HepG2 (cell line): Measurements from ENCODE around the gene C14orf93. TPM values are rescaled to one million over a fixed set of nuclear protein-coding genes. Genes with fewer than 3 reads are reported as not detected.

Experiments
- ARNT ChIP-seq: fragments of 450-650 bp; IDR thresholded peaks from 2 replicates; pipeline ENCODE4 v1.6.1; 2017
- FOXO4 ChIP-seq: sonication (generic); formaldehyde crosslinking; conservative IDR thresholded peaks from 2 replicates; pipeline ENCODE4 v1.8.1; 2023; ENCODE audit warnings: missing genetic modification reagents
- IRF2 ChIP-seq: IDR thresholded peaks from 2 replicates; pipeline ENCODE4 v1.6.1; 2018; ENCODE audit warnings: missing genetic modification reagents, missing compliant biosample characterization
- KLF16 ChIP-seq, 2 experiments: sonication (generic) in 1 of 2; formaldehyde crosslinking in 1 of 2; IDR thresholded peaks; 2 replicates each; pipeline versions ENCODE4 v1.6.1 to v1.8.0; 2016 to 2023; ENCODE audit warnings: missing genetic modification reagents in 2 of 2, missing compliant biosample characterization in 1 of 2
- NR3C1 ChIP-seq: sonication (generic); formaldehyde crosslinking; IDR thresholded peaks from 2 replicates; pipeline ENCODE4 v1.4.0; 2020; ENCODE audit warnings: missing genetic modification reagents
- NRL ChIP-seq: sonication (generic); formaldehyde crosslinking; IDR thresholded peaks from 2 replicates; pipeline ENCODE4 v1.5.0; 2020; ENCODE audit warnings: missing genetic modification reagents, mild to moderate bottlenecking, moderate library complexity, borderline replicate concordance
- PHF21A ChIP-seq: sonication (generic); formaldehyde crosslinking; IDR thresholded peaks from 2 replicates; pipeline ENCODE4 v1.5.0; 2020; ENCODE audit warnings: mild to moderate bottlenecking, missing genetic modification reagents
- RAD51 ChIP-seq: fragments of 450-650 bp; IDR thresholded peaks from 2 replicates; pipeline ENCODE4 v1.6.1; 2016; ENCODE audit warnings: borderline replicate concordance
- RBAK ChIP-seq: sonication (generic); formaldehyde crosslinking; IDR thresholded peaks from 2 replicates; pipeline ENCODE4 v1.5.1; 2020; ENCODE audit warnings: mild to moderate bottlenecking, missing genetic modification reagents
- RBM22 ChIP-seq: fragments of 200-400 bp; formaldehyde crosslinking; optimal IDR thresholded peaks from 2 replicates; pipeline ENCODE3; 2017; ENCODE audit warnings: mild to moderate bottlenecking, low read length, moderate library complexity
- SIN3B ChIP-seq: fragments of 150-350 bp; IDR thresholded peaks from 2 replicates; pipeline ENCODE4 v1.6.1; 2014; ENCODE audit warnings: low read length
- SP5 ChIP-seq: IDR thresholded peaks from 2 replicates; pipeline ENCODE4 v1.6.1; 2016; ENCODE audit warnings: low read depth, borderline replicate concordance
- ZBTB25 ChIP-seq: IDR thresholded peaks from 2 replicates; pipeline ENCODE4 v1.6.1; 2018; ENCODE audit warnings: missing genetic modification reagents
- ZFP36 ChIP-seq: fragments of 150-350 bp; IDR thresholded peaks from 2 replicates; pipeline ENCODE4 v1.6.1; 2018; ENCODE audit warnings: borderline replicate concordance, low read length, low read depth; ENCODE audit not compliant: partially characterized antibody
- ZFX ChIP-seq: sonication (generic); formaldehyde crosslinking; IDR thresholded peaks from 2 replicates; pipeline ENCODE4 v1.4.0; 2020; ENCODE audit warnings: mild to moderate bottlenecking, low read depth, missing genetic modification reagents, moderate library complexity
- ZNF20 ChIP-seq: sonication (generic); formaldehyde crosslinking; IDR thresholded peaks from 2 replicates; pipeline ENCODE4 v1.4.0; 2020; ENCODE audit warnings: mild to moderate bottlenecking, moderate library complexity, missing genetic modification reagents
- ZNF232 ChIP-seq: sonication (generic); formaldehyde crosslinking; IDR thresholded peaks from 2 replicates; pipeline ENCODE4 v1.4.0; 2020; ENCODE audit warnings: missing genetic modification reagents, borderline replicate concordance
- ZNF34 ChIP-seq: sonication (generic); formaldehyde crosslinking; IDR thresholded peaks from 2 replicates; pipeline ENCODE4 v1.4.0; 2020; ENCODE audit warnings: mild to moderate bottlenecking, missing genetic modification reagents, borderline replicate concordance
- ZNF382 ChIP-seq: sonication (generic); formaldehyde crosslinking; IDR thresholded peaks from 2 replicates; pipeline ENCODE4 v1.5.0; 2020; ENCODE audit warnings: missing genetic modification reagents, mild to moderate bottlenecking, borderline replicate concordance
- ZNF563 ChIP-seq: sonication (generic); formaldehyde crosslinking; IDR thresholded peaks from 2 replicates; pipeline ENCODE4 v1.8.0; 2022; ENCODE audit warnings: mild to moderate bottlenecking, moderate library complexity, missing genetic modification reagents
- ZNF720 ChIP-seq: sonication (generic); formaldehyde crosslinking; IDR thresholded peaks from 2 replicates; pipeline ENCODE4 v1.4.0; 2020; ENCODE audit warnings: missing genetic modification reagents
- ZNF780A ChIP-seq: sonication (generic); formaldehyde crosslinking; IDR thresholded peaks from 2 replicates; pipeline ENCODE4 v1.8.0; 2022; ENCODE audit warnings: mild to moderate bottlenecking, missing genetic modification reagents, moderate library complexity
- polyA plus RNA-seq, 8 experiments: library from polyadenylated mRNA; depleted of rRNA in 3 of 8; stranded (reverse) in 7 of 8; unstranded in 1 of 8; fragments of >200 nt; fragmentation: Illumina TruSeq in 4 of 8; extraction: Trizol in 4 of 8; gene quantifications; 2 replicates each; pipeline versions ENCODE4 v1.2.1 to v1.2.3, GENCODE V29; 2011 to 2016; ENCODE audit warnings: low read depth in 4 of 8, missing spikeins in 1 of 8, mixed read lengths in 1 of 8; ENCODE audit not compliant: insufficient read depth in 1 of 8
- total RNA-seq, 5 experiments: library from RNA; depleted of rRNA; stranded (reverse); fragments of >200 nt; fragmentation: Illumina TruSeq; extraction: Trizol; gene quantifications; 2 replicates each; pipeline ENCODE4 v1.2.3, GENCODE V29; 2016; ENCODE audit warnings: low read depth in 1 of 5
- TF ChIP-seq, protein P1 (sequence below): sonication (generic); formaldehyde crosslinking; IDR thresholded peaks from 2 replicates; pipeline ENCODE4 v1.5.0; 2020; ENCODE audit warnings: missing genetic modification reagents
- TF ChIP-seq, protein P2 (sequence below): sonication (generic); formaldehyde crosslinking; IDR thresholded peaks from 2 replicates; pipeline ENCODE4 v1.4.0; 2020; ENCODE audit warnings: missing genetic modification reagents; ENCODE audit errors: not compliant biosample characterization
- TF ChIP-seq, protein P3 (sequence below): sonication (generic); formaldehyde crosslinking; IDR thresholded peaks from 2 replicates; pipeline ENCODE4 v1.5.1; 2020; ENCODE audit warnings: mild to moderate bottlenecking, moderate library complexity, missing genetic modification reagents

Gene C14orf93
- total and polyA plus RNA-seq, 2 of the 13 experiments (the other 11 are each of a cell fraction or from before 2014, with no cell fraction given), result 11.4 to 22.5 TPM

DNA sequence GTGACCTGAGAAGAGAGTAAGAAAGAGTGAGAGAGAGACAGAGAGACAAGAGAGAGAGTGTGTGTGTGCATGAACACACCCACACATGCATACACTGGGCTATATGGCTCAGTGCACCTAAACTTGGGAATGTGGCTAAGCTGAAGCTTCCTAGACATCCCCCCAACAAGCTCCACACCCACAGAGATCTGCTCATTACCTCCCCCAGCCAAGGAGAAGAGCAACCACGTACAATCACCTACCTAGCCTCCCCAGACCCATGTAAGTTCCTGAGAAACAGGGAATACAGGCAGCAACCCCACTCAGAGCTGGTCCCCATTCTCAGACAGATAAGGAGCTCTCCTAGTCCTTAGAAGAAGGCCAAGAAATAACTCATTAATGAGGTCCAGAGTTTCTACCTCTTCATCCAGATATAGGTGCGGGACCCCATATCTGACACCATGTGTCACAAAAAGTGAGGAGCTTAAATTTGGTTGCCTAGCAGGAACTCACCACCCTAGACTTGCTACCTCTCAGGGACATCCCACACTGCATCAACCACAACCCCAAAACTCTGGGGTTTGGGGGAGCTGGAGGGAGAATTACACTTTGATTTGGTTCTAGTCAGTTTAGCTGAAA is 37.5 kb downstream of the C14orf93 start (continued):
- TF ChIP-seq SIN3B (no peak), ZNF720 (CRISPR knock-in tag) (no peak), ZNF780A (no peak), ZNF382 (no peak), NR3C1 (CRISPR knock-in tag) (no peak), ZFP36 (no peak), ARNT (no peak), KLF16 (CRISPR knock-in tag; IDR thresholded peaks at IDR 0.05) (no peak), RBM22 (peak; percentile 94), ZNF563 (CRISPR knock-in tag) (no peak), RAD51 (no peak), RBAK (no peak), PHF21A (CRISPR knock-in tag) (no peak), SP5 (no peak), ZBTB25 (CRISPR knock-in tag) (no peak), ZNF34 (CRISPR knock-in tag) (no peak), ZNF232 (CRISPR knock-in tag) (no peak), IRF2 (CRISPR knock-in tag) (no peak), ZNF20 (CRISPR knock-in tag) (no peak), NRL (CRISPR knock-in tag) (no peak), FOXO4 (CRISPR knock-in tag) (no peak), ZFX (CRISPR knock-in tag) (no peak)
- TF ChIP-seq, protein P1, sequence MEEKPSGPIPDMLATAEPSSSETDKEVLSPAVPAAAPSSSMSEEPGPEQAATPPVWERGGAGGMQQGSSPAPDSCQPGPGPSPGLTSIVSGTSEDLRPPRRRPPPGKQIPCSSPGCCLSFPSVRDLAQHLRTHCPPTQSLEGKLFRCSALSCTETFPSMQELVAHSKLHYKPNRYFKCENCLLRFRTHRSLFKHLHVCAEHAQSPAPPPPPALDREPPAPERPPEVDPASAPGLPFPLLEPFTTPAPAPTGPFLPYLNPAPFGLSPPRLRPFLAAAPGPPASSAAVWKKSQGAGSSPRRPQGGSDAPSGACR (CRISPR knock-in tag), result no peak
- TF ChIP-seq, protein P2, sequence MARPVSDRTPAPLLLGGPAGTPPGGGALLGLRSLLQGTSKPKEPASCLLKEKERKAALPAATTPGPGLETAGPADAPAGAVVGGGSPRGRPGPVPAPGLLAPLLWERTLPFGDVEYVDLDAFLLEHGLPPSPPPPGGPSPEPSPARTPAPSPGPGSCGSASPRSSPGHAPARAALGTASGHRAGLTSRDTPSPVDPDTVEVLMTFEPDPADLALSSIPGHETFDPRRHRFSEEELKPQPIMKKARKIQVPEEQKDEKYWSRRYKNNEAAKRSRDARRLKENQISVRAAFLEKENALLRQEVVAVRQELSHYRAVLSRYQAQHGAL (CRISPR knock-in tag), result no peak
- TF ChIP-seq, protein P3, sequence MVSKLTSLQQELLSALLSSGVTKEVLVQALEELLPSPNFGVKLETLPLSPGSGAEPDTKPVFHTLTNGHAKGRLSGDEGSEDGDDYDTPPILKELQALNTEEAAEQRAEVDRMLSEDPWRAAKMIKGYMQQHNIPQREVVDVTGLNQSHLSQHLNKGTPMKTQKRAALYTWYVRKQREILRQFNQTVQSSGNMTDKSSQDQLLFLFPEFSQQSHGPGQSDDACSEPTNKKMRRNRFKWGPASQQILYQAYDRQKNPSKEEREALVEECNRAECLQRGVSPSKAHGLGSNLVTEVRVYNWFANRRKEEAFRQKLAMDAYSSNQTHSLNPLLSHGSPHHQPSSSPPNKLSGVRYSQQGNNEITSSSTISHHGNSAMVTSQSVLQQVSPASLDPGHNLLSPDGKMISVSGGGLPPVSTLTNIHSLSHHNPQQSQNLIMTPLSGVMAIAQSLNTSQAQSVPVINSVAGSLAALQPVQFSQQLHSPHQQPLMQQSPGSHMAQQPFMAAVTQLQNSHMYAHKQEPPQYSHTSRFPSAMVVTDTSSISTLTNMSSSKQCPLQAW (CRISPR knock-in tag), result no peak
